ENCODE results near the gene NANOS2. TPM values are rescaled to one million over a fixed set of nuclear protein-coding genes. Genes with fewer than 3 reads are reported as not detected.

The NANOS2 gene
- not detected for polyA plus RNA-seq

GRCh38 chr19:45913874-45914830 lies at the start of gene NANOS2:
NANOS2 (minus strand) TSS chr19:45914778; CDS start chr19:45914693, 85 bp downstream.
- no peaks in the 10 kb centered on the region for H3K36me3 Mint-ChIP-seq
- DNase-seq, result no peak

GRCh38 chr19:45962021-45962420 lies 47.4 kb upstream of the NANOS2 start:
- no peak overlapping the region for H3K27ac Mint-ChIP-seq
- peaks cover 0 to 3% (median 0%) of the 10 kb centered on the region in 6 donors for H3K9me3 Mint-ChIP-seq
- no peaks in the 10 kb centered on the region for H3K36me3 Mint-ChIP-seq
- peaks cover 12 to 29% (median 18%) of the 10 kb centered on the region in 3 donors for H3K27me3 Mint-ChIP-seq (ENCODE audit: low read depth in 3 of 3)
- no peak for DNase-seq
- H3K4me1 Mint-ChIP-seq, result no peaks in the 10 kb centered on the region
- no peak overlapping the region for H3K4me3 Mint-ChIP-seq

More at GRCh38 chr19:45913874-45914830, at the start of gene NANOS2:
- H3K4me3 Mint-ChIP-seq, result no peak within 1 kb of the TSS
- H3K4me1 Mint-ChIP-seq, result no peaks in the 10 kb centered on the region
- peaks cover 8 to 19% (median 14%) of the 10 kb centered on the region in 3 donors for H3K27me3 Mint-ChIP-seq (ENCODE audit: low read depth in 3 of 3)
- no peak within 1 kb of the TSS for H3K27ac Mint-ChIP-seq
- no peaks in the 10 kb centered on the region for H3K9me3 Mint-ChIP-seq

- peaks cover 0 to 3% (median 0%) of the 10 kb centered on the region in 6 donors for H3K9me3 Mint-ChIP-seq
- no peaks in the 10 kb centered on the region for H3K36me3 Mint-ChIP-seq
- no peak for DNase-seq
- H3K27ac Mint-ChIP-seq, result no peak overlapping the region
- H3K4me1 Mint-ChIP-seq, result no peaks in the 10 kb centered on the region
- H3K4me3 Mint-ChIP-seq, result no peak overlapping the region
- peaks cover 10 to 29% (median 17%) of the 10 kb centered on the region in 3 donors for H3K27me3 Mint-ChIP-seq (ENCODE audit: low read depth in 3 of 3)
Observed at GRCh38 chr19:45960595-45961235, 46.1 kb upstream of the NANOS2 start.

GRCh38 chr19:45959517-45960025 lies 45.0 kb upstream of the NANOS2 start:
- Mint-ChIP-seq H3K4me1 (peaks cover 0 to 3% of the 10 kb centered on the region in 2 donors), H3K4me3 (no peak overlapping the region), H3K27me3 (ENCODE audit: low read depth in 3 of 3) (peaks cover 9 to 32% (median 20%) of the 10 kb centered on the region in 3 donors), H3K9me3 (peaks cover 0 to 3% (median 0%) of the 10 kb centered on the region in 6 donors), H3K36me3 (no peaks in the 10 kb centered on the region), H3K27ac (no peak overlapping the region)
- no peak for DNase-seq

- Mint-ChIP-seq H3K27me3 (ENCODE audit: low read depth in 3 of 3) (peaks cover 7 to 32% (median 20%) of the 10 kb centered on the region in 3 donors), H3K9me3 (peaks cover 0 to 3% (median 0%) of the 10 kb centered on the region in 6 donors), H3K4me3 (no peak overlapping the region), H3K27ac (no peak overlapping the region), H3K4me1 (peaks cover 0 to 4% of the 10 kb centered on the region in 2 donors), H3K36me3 (no peaks in the 10 kb centered on the region)
- no peak for DNase-seq
Observed at GRCh38 chr19:45958769-45959516, 44.4 kb upstream of the NANOS2 start.

- no peak for DNase-seq
- H3K27ac Mint-ChIP-seq, result no peak overlapping the region
- no peak overlapping the region for H3K4me3 Mint-ChIP-seq
- H3K27me3 Mint-ChIP-seq (ENCODE audit: low read depth in 3 of 3), result peaks cover 3 to 28% (median 23%) of the 10 kb centered on the region in 3 donors
- peaks cover 4 to 8% of the 10 kb centered on the region in 2 donors for H3K4me1 Mint-ChIP-seq
- no peaks in the 10 kb centered on the region for H3K36me3 Mint-ChIP-seq
- H3K9me3 Mint-ChIP-seq, result peaks cover 0 to 3% (median 0%) of the 10 kb centered on the region in 6 donors
Observed at GRCh38 chr19:45958320-45958719, 43.7 kb upstream of the NANOS2 start.

GRCh38 chr19:45955905-45956608 lies 41.5 kb upstream of the NANOS2 start:
- no peak for DNase-seq
- Mint-ChIP-seq H3K9me3 (peaks cover 0 to 3% (median 0%) of the 10 kb centered on the region in 6 donors), H3K4me3 (no peak overlapping the region), H3K36me3 (no peaks in the 10 kb centered on the region), H3K4me1 (peaks cover 8 to 20% of the 10 kb centered on the region in 2 donors), H3K27ac (no peak overlapping the region), H3K27me3 (ENCODE audit: low read depth in 3 of 3) (peaks cover 8 to 24% (median 20%) of the 10 kb centered on the region in 3 donors)

- H3K27ac Mint-ChIP-seq, result no peak overlapping the region
- H3K36me3 Mint-ChIP-seq, result no peaks in the 10 kb centered on the region
- peaks cover 0 to 3% (median 0%) of the 10 kb centered on the region in 6 donors for H3K9me3 Mint-ChIP-seq
- H3K4me3 Mint-ChIP-seq, result no peak overlapping the region
- peaks cover 5 to 26% (median 14%) of the 10 kb centered on the region in 3 donors for H3K27me3 Mint-ChIP-seq (ENCODE audit: low read depth in 3 of 3)
- no peak for DNase-seq
- H3K4me1 Mint-ChIP-seq, result peaks cover 8 to 20% of the 10 kb centered on the region in 2 donors
Observed at GRCh38 chr19:45954156-45954555, 39.6 kb upstream of the NANOS2 start.

GRCh38 chr19:45953676-45954075 lies 39.1 kb upstream of the NANOS2 start:
- peak overlapping the region in 3 of 5 donors; percentile 59 to 79 (median 65) for H3K4me3 Mint-ChIP-seq

GRCh38 chr19:45952686-45953505 lies 38.3 kb upstream of the NANOS2 start:
- H3K27me3 Mint-ChIP-seq (ENCODE audit: low read depth in 3 of 3), result peaks cover 5 to 16% (median 6%) of the 10 kb centered on the region in 3 donors
- no peaks in the 10 kb centered on the region for H3K36me3 Mint-ChIP-seq
- H3K9me3 Mint-ChIP-seq, result peaks cover 0 to 3% (median 0%) of the 10 kb centered on the region in 6 donors
- no peak overlapping the region for H3K27ac Mint-ChIP-seq
- DNase-seq, result peak; percentile 15 to 26 (median 22)
- H3K4me3 Mint-ChIP-seq, result peak overlapping the region; percentile 47 to 79 (median 65)
- peaks cover 8 to 20% of the 10 kb centered on the region in 2 donors for H3K4me1 Mint-ChIP-seq

More at GRCh38 chr19:45953676-45954075, 39.1 kb upstream of the NANOS2 start:
- no peak for DNase-seq
- peaks cover 5 to 22% (median 11%) of the 10 kb centered on the region in 3 donors for H3K27me3 Mint-ChIP-seq (ENCODE audit: low read depth in 3 of 3)
- no peaks in the 10 kb centered on the region for H3K36me3 Mint-ChIP-seq
- H3K27ac Mint-ChIP-seq, result no peak overlapping the region
- peaks cover 8 to 20% of the 10 kb centered on the region in 2 donors for H3K4me1 Mint-ChIP-seq
- H3K9me3 Mint-ChIP-seq, result peaks cover 0 to 3% (median 0%) of the 10 kb centered on the region in 6 donors

GRCh38 chr19:45952341-45952685 lies 37.7 kb upstream of the NANOS2 start:
- peaks cover 6 to 16% (median 7%) of the 10 kb centered on the region in 3 donors for H3K27me3 Mint-ChIP-seq (ENCODE audit: low read depth in 3 of 3)
- peaks cover 0 to 3% (median 0%) of the 10 kb centered on the region in 6 donors for H3K9me3 Mint-ChIP-seq
- DNase-seq, result no peak
- H3K4me3 Mint-ChIP-seq, result peak overlapping the region in 3 of 5 donors; percentile 33 to 70 (median 59)
- no peak overlapping the region for H3K27ac Mint-ChIP-seq
- H3K36me3 Mint-ChIP-seq, result no peaks in the 10 kb centered on the region
- H3K4me1 Mint-ChIP-seq, result peaks cover 8 to 20% of the 10 kb centered on the region in 2 donors

- Mint-ChIP-seq H3K36me3 (no peaks in the 10 kb centered on the region), H3K4me1 (peaks cover 0 to 7% of the 10 kb centered on the region in 2 donors), H3K9me3 (no peaks in the 10 kb centered on the region), H3K4me3 (no peak overlapping the region), H3K27me3 (ENCODE audit: low read depth in 3 of 3) (peaks cover 3 to 17% (median 8%) of the 10 kb centered on the region in 3 donors), H3K27ac (no peak overlapping the region)
- DNase-seq, result no peak
Observed at GRCh38 chr19:45947926-45948325, 33.3 kb upstream of the NANOS2 start.

Measured in immature natural killer cell (primary cell).